ENCODE data around the gene EFHD2. TPM values are rescaled to one million over a fixed set of nuclear protein-coding genes. Genes with fewer than 3 reads are reported as not detected.

Gene EFHD2
- polyA plus RNA-seq, 1 donor from 2014 or later: 10.3 TPM

DNA sequence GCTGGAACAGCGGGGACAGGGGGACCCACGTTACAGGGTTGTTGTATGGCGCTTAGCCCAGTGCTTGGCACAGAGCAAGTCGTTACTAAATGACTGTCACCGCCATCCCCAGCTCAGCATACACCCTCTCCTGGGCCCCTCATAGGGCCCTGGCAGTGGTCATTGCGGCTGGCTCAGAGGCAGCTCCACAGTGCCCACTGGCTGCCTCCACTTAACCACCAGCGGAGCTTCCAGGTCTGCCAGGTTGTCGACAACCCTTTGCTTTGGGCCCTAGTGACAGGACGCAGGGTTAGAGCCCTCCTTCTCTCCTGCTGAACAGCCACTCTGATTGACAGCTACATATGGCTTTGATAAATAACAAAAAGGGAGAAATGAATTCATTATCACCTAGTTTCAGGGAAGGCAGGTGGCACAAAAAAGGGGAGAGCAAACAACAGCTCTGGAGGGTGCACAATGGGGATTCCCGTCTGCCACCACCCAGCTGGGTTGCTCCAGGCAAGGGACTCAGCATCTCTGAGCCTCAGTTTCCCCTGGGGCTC is 4.8 kb downstream of the EFHD2 start:
- TF ChIP-seq TAF1 (IDR thresholded peaks at IDR 0.05; ENCODE audit: low read depth): no peak
- TF ChIP-seq MXI1 (conservative IDR thresholded peaks at IDR 0.05; ENCODE audit: poor library complexity, severe bottlenecking): no peak
- TF ChIP-seq EZH2 (IDR thresholded peaks at IDR 0.05; ENCODE audit: borderline replicate concordance, insufficient read depth, low read length, poor library complexity, severe bottlenecking): no peak
- TF ChIP-seq, protein P1, sequence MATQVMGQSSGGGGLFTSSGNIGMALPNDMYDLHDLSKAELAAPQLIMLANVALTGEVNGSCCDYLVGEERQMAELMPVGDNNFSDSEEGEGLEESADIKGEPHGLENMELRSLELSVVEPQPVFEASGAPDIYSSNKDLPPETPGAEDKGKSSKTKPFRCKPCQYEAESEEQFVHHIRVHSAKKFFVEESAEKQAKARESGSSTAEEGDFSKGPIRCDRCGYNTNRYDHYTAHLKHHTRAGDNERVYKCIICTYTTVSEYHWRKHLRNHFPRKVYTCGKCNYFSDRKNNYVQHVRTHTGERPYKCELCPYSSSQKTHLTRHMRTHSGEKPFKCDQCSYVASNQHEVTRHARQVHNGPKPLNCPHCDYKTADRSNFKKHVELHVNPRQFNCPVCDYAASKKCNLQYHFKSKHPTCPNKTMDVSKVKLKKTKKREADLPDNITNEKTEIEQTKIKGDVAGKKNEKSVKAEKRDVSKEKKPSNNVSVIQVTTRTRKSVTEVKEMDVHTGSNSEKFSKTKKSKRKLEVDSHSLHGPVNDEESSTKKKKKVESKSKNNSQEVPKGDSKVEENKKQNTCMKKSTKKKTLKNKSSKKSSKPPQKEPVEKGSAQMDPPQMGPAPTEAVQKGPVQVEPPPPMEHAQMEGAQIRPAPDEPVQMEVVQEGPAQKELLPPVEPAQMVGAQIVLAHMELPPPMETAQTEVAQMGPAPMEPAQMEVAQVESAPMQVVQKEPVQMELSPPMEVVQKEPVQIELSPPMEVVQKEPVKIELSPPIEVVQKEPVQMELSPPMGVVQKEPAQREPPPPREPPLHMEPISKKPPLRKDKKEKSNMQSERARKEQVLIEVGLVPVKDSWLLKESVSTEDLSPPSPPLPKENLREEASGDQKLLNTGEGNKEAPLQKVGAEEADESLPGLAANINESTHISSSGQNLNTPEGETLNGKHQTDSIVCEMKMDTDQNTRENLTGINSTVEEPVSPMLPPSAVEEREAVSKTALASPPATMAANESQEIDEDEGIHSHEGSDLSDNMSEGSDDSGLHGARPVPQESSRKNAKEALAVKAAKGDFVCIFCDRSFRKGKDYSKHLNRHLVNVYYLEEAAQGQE (IDR thresholded peaks at IDR 0.05; ENCODE audit: borderline replicate concordance): no peak
- TF ChIP-seq POLR2AphosphoS5 (IDR thresholded peaks at IDR 0.05): no peak
- no peak for TF ChIP-seq EP300 (conservative IDR thresholded peaks at IDR 0.05; ENCODE audit: poor library complexity, severe bottlenecking)
- TF ChIP-seq RAD21 (conservative IDR thresholded peaks at IDR 0.05): no peak
- TF ChIP-seq SMC3 (conservative IDR thresholded peaks at IDR 0.05; ENCODE audit: poor library complexity): no peak
- TF ChIP-seq, protein P2, sequence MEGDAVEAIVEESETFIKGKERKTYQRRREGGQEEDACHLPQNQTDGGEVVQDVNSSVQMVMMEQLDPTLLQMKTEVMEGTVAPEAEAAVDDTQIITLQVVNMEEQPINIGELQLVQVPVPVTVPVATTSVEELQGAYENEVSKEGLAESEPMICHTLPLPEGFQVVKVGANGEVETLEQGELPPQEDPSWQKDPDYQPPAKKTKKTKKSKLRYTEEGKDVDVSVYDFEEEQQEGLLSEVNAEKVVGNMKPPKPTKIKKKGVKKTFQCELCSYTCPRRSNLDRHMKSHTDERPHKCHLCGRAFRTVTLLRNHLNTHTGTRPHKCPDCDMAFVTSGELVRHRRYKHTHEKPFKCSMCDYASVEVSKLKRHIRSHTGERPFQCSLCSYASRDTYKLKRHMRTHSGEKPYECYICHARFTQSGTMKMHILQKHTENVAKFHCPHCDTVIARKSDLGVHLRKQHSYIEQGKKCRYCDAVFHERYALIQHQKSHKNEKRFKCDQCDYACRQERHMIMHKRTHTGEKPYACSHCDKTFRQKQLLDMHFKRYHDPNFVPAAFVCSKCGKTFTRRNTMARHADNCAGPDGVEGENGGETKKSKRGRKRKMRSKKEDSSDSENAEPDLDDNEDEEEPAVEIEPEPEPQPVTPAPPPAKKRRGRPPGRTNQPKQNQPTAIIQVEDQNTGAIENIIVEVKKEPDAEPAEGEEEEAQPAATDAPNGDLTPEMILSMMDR (IDR thresholded peaks at IDR 0.05; ENCODE audit: poor library complexity, severe bottlenecking): no peak
- Histone ChIP-seq H3K9me3 (ENCODE audit: low read length) (no peaks in the 10 kb centered on the region), H3K4me2 (ENCODE audit: low read length) (no peak overlapping the region), H2AFZ (ENCODE audit: low read depth, low read length) (no peak overlapping the region), H3K9me2 (ENCODE audit: insufficient read depth, low read length) (no peaks in the 10 kb centered on the region), H3F3A (ENCODE audit: insufficient read depth, low read length, poor library complexity, severe bottlenecking) (no peaks in the 10 kb centered on the region), H3K27me3 (ENCODE audit: insufficient read depth, low read depth, low read length) (no peaks in the 10 kb centered on the region), H3K9ac (ENCODE audit: low read length) (no peak overlapping the region), H3K79me2 (replicated peaks; ENCODE audit: insufficient read depth, low read length) (no peaks in the 10 kb centered on the region), H3K36me3 (ENCODE audit: insufficient read depth, low read length) (no peaks in the 10 kb centered on the region), H3K4me3 (ENCODE audit: low read length) (no peak overlapping the region), H4K20me1 (ENCODE audit: insufficient read depth) (no peaks in the 10 kb centered on the region), H3K27ac (ENCODE audit: low read length) (no peak overlapping the region)

DNA sequence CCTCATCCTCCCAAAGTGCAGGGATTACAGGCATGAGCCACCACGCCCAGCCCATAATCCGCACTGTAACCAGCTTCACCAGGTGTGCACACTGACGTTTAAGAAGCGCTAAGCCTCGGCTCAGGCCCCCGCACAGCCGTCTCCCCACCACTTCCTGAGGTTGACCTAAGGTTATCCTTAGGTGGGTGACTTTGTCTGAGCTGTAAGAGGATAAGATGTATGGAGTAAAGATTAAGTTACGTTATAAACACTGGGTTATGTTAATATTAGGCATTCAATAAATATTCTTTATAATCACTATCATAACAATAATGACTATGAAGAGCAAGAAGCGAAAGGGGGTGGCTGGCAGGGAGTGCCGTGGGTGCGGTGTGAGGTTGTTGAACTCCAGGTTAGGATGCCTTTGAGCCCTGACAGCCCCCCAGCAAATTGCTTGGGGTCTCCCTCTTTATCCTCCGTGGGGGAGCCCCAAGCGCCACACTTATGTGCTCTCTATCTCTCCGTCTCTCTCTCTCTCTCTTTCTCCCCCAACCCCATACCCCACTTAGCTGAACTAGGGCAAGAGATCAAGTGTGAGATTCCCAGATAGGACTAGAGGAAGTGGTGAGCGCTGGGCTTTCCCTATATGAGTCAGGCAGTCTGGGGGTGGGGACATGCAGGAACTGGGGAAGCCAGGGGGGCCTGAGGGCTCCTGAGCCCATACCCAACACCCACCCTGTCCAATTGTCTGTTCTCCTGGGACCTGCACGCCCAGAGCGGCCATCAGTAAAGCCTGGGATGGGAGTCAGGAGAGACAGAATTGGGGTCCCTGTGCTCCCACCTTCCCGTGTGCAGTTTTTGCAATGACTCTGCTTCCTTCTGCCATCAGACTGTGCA is 7.6 kb downstream of the EFHD2 start:
- H3K9ac ChIP-seq (ENCODE audit: low read length): no peak overlapping the region
- H3K27me3 ChIP-seq (ENCODE audit: insufficient read depth, low read depth, low read length): no peaks in the 10 kb centered on the region
- TF ChIP-seq EP300 (conservative IDR thresholded peaks at IDR 0.05; ENCODE audit: poor library complexity, severe bottlenecking) (no peak), TAF1 (IDR thresholded peaks at IDR 0.05; ENCODE audit: low read depth) (no peak), SMC3 (conservative IDR thresholded peaks at IDR 0.05; ENCODE audit: poor library complexity) (no peak)

More for the DNA sequence above, 7.6 kb downstream of the EFHD2 start:
- Histone ChIP-seq H3K4me3 (ENCODE audit: low read length) (no peak overlapping the region), H3K9me2 (ENCODE audit: insufficient read depth, low read length) (no peaks in the 10 kb centered on the region), H3K4me2 (ENCODE audit: low read length) (no peak overlapping the region), H3K9me3 (ENCODE audit: low read length) (no peaks in the 10 kb centered on the region), H3K36me3 (ENCODE audit: insufficient read depth, low read length) (no peaks in the 10 kb centered on the region), H3K27ac (ENCODE audit: low read length) (no peak overlapping the region), H3F3A (ENCODE audit: insufficient read depth, low read length, poor library complexity, severe bottlenecking) (no peaks in the 10 kb centered on the region), H2AFZ (ENCODE audit: low read depth, low read length) (no peak overlapping the region), H4K20me1 (ENCODE audit: insufficient read depth) (no peaks in the 10 kb centered on the region), H3K79me2 (replicated peaks; ENCODE audit: insufficient read depth, low read length) (no peaks in the 10 kb centered on the region)

All from neural cell (in vitro differentiated cells).